ENCODE measurements around the gene NPM3. TPM values are rescaled to one million over a fixed set of nuclear protein-coding genes. Genes with fewer than 3 reads are reported as not detected.

The NPM3 gene
- total RNA-seq, 2 experiments from 2014 or later = 15.5 to 15.8 TPM

GRCh38 chr10:101772017-101772894, 11.0 kb downstream of the NPM3 start:
- peaks cover 50 to 66% of the 10 kb centered on the region in 2 experiments for H3K27me3 ChIP-seq (ENCODE audit: control insufficient read depth in 1 of 2, insufficient read depth in 2 of 2, low read length in 2 of 2)

GRCh38 chr10:101771380-101771779, 11.9 kb downstream of the NPM3 start:
- peaks cover 43 to 58% of the 10 kb centered on the region in 2 experiments for H3K27me3 ChIP-seq (ENCODE audit: control insufficient read depth in 1 of 2, insufficient read depth in 2 of 2, low read length in 2 of 2)
- H3K4me3 Mint-ChIP-seq = no peak overlapping the region
- H3K4me1 Mint-ChIP-seq (ENCODE audit: low read depth) = peaks cover 14% of the 10 kb centered on the region
- DNase-seq (no peak), ATAC-seq (ENCODE audit: poor library complexity) (no peak)
- no peak overlapping the region for H3K27ac ChIP-seq (ENCODE audit: low read depth in 1 of 2, low read length in 2 of 2)
- TF ChIP-seq CTCF (IDR thresholded peaks at IDR 0.05) = no peak
- no peak overlapping the region for H3K27ac Mint-ChIP-seq
- peaks cover 58% of the 10 kb centered on the region for H3K27me3 Mint-ChIP-seq
- intact Hi-C loops (cut with DNase I, micrococcal nuclease) = no loop called here
- H3K36me3 Mint-ChIP-seq (ENCODE audit: low read depth) = no peaks in the 10 kb centered on the region
- peaks cover 22% of the 10 kb centered on the region for H3K4me1 ChIP-seq (ENCODE audit: insufficient read depth, low read length)
- no peak overlapping the region for H3K4me3 ChIP-seq (ENCODE audit: low read length)
- peaks cover 0 to 24% of the 10 kb centered on the region in 2 experiments for H3K9me3 ChIP-seq (ENCODE audit: control insufficient read depth in 1 of 2, insufficient read depth in 1 of 2, low read length in 2 of 2)
- H3K36me3 ChIP-seq (ENCODE audit: insufficient read depth, low read length) = no peaks in the 10 kb centered on the region
- H3K9me3 Mint-ChIP-seq = no peaks in the 10 kb centered on the region
- CTCF ChIA-PET = interaction anchor here (1.0 kb wide), 1 partner anchor 9 kb away, joined by 8 read pairs; no protein-coding TSS in a partner anchor
- POLR2A ChIA-PET = no interaction called here

More at GRCh38 chr10:101772017-101772894, 11.0 kb downstream of the NPM3 start:
- Mint-ChIP-seq H3K27me3 (peaks cover 56% of the 10 kb centered on the region), H3K4me1 (ENCODE audit: low read depth) (peaks cover 14% of the 10 kb centered on the region), H3K9me3 (no peaks in the 10 kb centered on the region), H3K4me3 (no peak overlapping the region), H3K36me3 (ENCODE audit: low read depth) (no peaks in the 10 kb centered on the region), H3K27ac (no peak overlapping the region)
- Histone ChIP-seq H3K4me1 (ENCODE audit: insufficient read depth, low read length) (peaks cover 26% of the 10 kb centered on the region), H3K4me3 (ENCODE audit: low read length) (no peak overlapping the region), H3K36me3 (ENCODE audit: insufficient read depth, low read length) (no peaks in the 10 kb centered on the region), H3K27ac (ENCODE audit: low read depth in 1 of 2, low read length in 2 of 2) (no peak overlapping the region), H3K9me3 (ENCODE audit: control insufficient read depth in 1 of 2, insufficient read depth in 1 of 2, low read length in 2 of 2) (peaks cover 0 to 24% of the 10 kb centered on the region in 2 experiments)
- TF ChIP-seq CTCF (IDR thresholded peaks at IDR 0.05) = no peak
- intact Hi-C loops (cut with DNase I, micrococcal nuclease) = no loop called here
- POLR2A ChIA-PET = no interaction called here
- ATAC-seq (ENCODE audit: poor library complexity) (no peak), DNase-seq (no peak)
- CTCF ChIA-PET = interaction anchor here (1.0 kb wide), 1 partner anchor 8 kb away, joined by 8 read pairs; no protein-coding TSS in a partner anchor

GRCh38 chr10:101770331-101771215, 12.7 kb downstream of the NPM3 start:
- H3K27me3 Mint-ChIP-seq = peaks cover 63% of the 10 kb centered on the region
- ATAC-seq (ENCODE audit: poor library complexity) = no peak
- intact Hi-C loops (cut with DNase I, micrococcal nuclease) = no loop called here

More at GRCh38 chr10:101770331-101771215, 12.7 kb downstream of the NPM3 start:
- no peaks in the 10 kb centered on the region for H3K36me3 Mint-ChIP-seq (ENCODE audit: low read depth)
- peaks cover 21% of the 10 kb centered on the region for H3K4me1 ChIP-seq (ENCODE audit: insufficient read depth, low read length)
- no peak for DNase-seq
- no peak overlapping the region for H3K4me3 Mint-ChIP-seq
- POLR2A ChIA-PET = no interaction called here
- H3K36me3 ChIP-seq (ENCODE audit: insufficient read depth, low read length) = no peaks in the 10 kb centered on the region
- CTCF ChIA-PET = no interaction called here
- no peaks in the 10 kb centered on the region for H3K9me3 Mint-ChIP-seq
- peaks cover 43 to 56% of the 10 kb centered on the region in 2 experiments for H3K27me3 ChIP-seq (ENCODE audit: control insufficient read depth in 1 of 2, insufficient read depth in 2 of 2, low read length in 2 of 2)
- peaks cover 0 to 24% of the 10 kb centered on the region in 2 experiments for H3K9me3 ChIP-seq (ENCODE audit: control insufficient read depth in 1 of 2, insufficient read depth in 1 of 2, low read length in 2 of 2)
- no peak overlapping the region for H3K4me3 ChIP-seq (ENCODE audit: low read length)
- no peak for TF ChIP-seq CTCF (IDR thresholded peaks at IDR 0.05)
- peaks cover 14% of the 10 kb centered on the region for H3K4me1 Mint-ChIP-seq (ENCODE audit: low read depth)
- no peak overlapping the region for H3K27ac Mint-ChIP-seq
- no peak overlapping the region for H3K27ac ChIP-seq (ENCODE audit: low read depth in 1 of 2, low read length in 2 of 2)
